ENCODE data around the gene EZH1.

- TF ChIP-seq CTCF (IDR thresholded peaks at IDR 0.05) (no peak), POLR2AphosphoS5 (IDR thresholded peaks at IDR 0.05; ENCODE audit: low read depth, low read length) (no peak), REST (IDR thresholded peaks at IDR 0.05; ENCODE audit: insufficient read depth in 1 of 2, low read depth in 2 of 2, low read length in 1 of 2) (no peak), SIN3A (IDR thresholded peaks at IDR 0.05; ENCODE audit: borderline replicate concordance, insufficient read depth, low read depth, low read length) (no peak)
Measured at GRCh38 chr17:42766124-42766523, 21.3 kb upstream of the EZH1 start.
